ENCODE data around the gene COA3. TPM values are rescaled to one million over a fixed set of nuclear protein-coding genes. Genes with fewer than 3 reads are reported as not detected.
"Not testable (repeated sequence)": the region's sequence is repeated elsewhere in the genome, so short reads cannot be mapped to it uniquely, and the experiment has no call there.

The COA3 gene
- total RNA-seq, 1 donor from 2014 or later = 53.4 TPM

DNA sequence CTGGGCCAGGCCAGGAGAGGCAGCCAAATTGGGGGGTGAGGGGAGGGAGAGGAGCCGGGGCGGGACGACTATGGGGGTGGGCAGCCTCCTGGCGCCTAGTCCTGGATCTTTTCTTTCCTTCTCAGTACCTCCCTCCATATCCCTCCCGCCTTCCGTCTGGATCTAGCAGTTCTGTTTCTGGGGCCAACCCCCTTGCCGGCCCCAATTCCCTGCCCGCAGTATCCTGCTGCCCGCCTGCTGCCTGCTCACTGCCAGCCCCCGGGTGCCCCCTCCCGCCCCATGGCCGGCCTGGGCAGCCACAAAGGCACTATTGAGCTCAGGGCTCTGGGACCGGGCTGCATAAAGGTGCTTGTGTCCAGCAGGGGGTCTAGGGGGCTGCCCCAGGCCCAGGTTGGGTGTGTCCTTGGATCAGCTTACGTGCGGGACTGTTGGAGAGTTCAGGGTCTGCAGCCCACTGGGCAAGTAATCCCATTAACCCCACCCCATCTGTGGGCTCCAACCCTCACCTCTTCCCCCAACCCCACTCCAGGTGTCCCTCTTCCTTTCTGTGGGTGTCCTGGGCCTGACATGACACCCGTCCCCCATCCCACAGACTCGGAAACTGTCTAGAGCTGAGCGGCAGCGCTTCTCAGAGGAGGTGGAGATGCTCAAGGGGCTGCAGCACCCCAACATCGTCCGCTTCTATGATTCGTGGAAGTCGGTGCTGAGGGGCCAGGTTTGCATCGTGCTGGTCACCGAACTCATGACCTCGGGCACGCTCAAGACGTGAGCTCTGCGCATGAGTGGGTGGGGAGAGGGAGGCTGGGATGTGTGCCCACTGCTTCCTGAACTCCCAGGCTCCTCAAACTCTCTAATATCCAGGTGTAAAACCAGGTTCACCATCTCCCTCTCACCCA is 16.1 kb downstream of the COA3 start:
- no peak for DNase-seq (ENCODE audit: low read depth)

GRCh38 chr17:42781639-42782165 is 16.8 kb downstream of the COA3 start:
- DNase-seq (ENCODE audit: low read depth) = no peak

GRCh38 chr17:42780851-42781638 is 17.5 kb downstream of the COA3 start:
- no peak for DNase-seq (ENCODE audit: low read depth)

- no peak for DNase-seq (ENCODE audit: low read depth)
Measured at GRCh38 chr17:42779936-42780850, 18.3 kb downstream of the COA3 start, which contains the start of gene WNK4. WNK4 (plus strand) TSS chr17:42780610; CDS start chr17:42780699, 89 bp downstream.

GRCh38 chr17:42779304-42779935 is 19.1 kb downstream of the COA3 start:
- no peak for DNase-seq (ENCODE audit: low read depth)

DNA sequence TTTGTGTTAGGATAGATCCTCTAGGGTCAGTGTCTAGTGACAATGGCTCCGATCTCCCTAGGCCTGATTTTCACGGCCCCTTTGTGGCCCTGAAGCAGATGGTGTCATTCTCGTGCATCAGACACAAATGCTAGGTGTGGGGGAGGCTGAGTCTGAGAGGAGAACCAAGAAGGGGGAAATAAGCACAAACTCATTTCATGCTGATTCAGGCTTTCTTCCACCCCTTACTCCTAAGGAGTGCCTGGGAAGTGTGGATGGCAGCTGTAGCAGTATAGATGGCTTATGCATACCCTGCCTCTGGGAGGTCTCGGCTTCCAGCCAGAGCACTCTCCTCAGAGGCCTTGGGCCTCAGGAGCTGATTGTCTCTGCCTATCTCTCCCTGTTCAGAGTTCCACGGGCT is 19.9 kb downstream of the COA3 start:
- DNase-seq (ENCODE audit: low read depth) = no peak

DNA sequence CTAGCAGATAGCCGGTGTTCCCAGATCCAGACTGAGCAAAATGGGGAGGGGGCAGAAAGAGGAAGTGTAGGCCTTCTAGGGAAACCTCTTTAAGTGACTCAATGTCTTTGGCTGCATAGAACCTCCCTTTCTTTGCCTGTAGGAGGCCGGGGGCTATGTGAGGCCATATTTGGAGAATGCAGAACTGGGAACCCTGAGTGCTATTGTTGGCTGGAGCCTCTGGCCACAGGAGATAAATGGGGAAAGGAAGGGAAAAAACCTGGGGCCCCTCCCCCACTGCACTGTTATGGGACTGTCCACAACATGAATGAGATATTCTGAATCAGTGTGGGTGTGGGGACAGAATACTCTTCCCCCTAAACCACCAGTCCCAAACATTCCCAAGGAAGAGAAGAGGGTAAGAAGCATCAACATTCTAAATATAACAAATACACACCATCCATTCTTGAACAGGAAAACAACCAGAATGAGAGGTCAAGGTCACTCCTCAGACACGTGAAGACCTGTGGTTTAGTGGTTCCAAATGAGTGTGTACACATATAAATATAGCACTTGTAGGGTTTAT is 22.9 kb downstream of the COA3 start:
- DNase-seq (ENCODE audit: low read depth) = peak; percentile 77

- no peak for DNase-seq (ENCODE audit: low read depth)
Measured at GRCh38 chr17:42774066-42774745, 24.3 kb downstream of the COA3 start.

GRCh38 chr17:42773290-42774035 is 25.0 kb downstream of the COA3 start, which contains the start of gene VPS25:
VPS25 (plus strand) TSS chr17:42773449; CDS start chr17:42773476, 27 bp downstream.
- peak; percentile 89 for DNase-seq (ENCODE audit: low read depth)

DNA sequence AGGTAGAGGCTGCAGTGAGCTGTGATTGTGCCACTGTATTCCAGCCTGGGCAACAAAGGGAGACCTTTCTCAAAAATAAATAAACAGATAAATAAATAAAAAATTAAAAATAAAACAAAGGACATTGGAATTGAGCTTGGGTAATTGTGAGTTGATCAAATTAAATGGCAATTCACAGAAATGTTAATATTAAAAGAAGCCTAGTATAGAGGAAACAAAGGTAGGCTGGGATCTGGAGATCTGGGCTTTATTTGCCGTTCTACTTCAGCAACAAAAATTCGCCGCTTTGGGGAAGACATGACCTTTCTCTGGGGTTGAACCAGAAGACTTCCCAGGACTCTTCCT is 25.6 kb downstream of the COA3 start:
- DNase-seq (ENCODE audit: low read depth) = no peak

GRCh38 chr17:42769964-42770363 is 28.5 kb downstream of the COA3 start:
- not testable (repeated sequence) for DNase-seq (ENCODE audit: low read depth)

GRCh38 chr17:42768006-42768405 is 30.5 kb downstream of the COA3 start:
- not testable (repeated sequence) for DNase-seq (ENCODE audit: low read depth)

- DNase-seq (ENCODE audit: low read depth) = no peak
Measured at GRCh38 chr17:42767512-42767911, 31.0 kb downstream of the COA3 start.

DNA sequence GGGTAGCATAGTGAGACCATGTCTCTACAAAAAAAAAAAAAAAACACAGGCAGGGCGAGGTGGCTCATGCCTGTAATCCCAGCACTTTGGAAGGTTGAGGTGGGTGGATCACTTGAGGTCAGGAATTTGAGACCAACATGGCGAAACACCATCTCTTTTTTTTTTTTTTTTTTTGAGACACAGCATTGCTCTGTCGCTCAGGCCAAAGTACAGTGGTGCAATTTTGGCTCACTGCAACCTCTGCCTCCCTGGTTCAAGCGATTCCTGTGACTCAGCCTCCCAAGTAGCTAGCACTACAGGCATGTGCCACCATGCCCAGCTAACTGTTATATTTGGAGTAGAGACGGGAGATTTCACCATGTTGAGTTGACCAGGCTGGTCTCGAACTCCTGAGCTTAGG is 32.4 kb downstream of the COA3 start:
- no peak for DNase-seq (ENCODE audit: low read depth)

GRCh38 chr17:42761638-42762037 is 36.9 kb downstream of the COA3 start:
- DNase-seq (ENCODE audit: low read depth) = no peak

GRCh38 chr17:42760652-42761581 is 37.6 kb downstream of the COA3 start, which contains the start of gene RAMP2:
RAMP2 (plus strand) TSS chr17:42761227; CDS start chr17:42761262, 35 bp downstream.
- DNase-seq (ENCODE audit: low read depth) = no peak

DNA sequence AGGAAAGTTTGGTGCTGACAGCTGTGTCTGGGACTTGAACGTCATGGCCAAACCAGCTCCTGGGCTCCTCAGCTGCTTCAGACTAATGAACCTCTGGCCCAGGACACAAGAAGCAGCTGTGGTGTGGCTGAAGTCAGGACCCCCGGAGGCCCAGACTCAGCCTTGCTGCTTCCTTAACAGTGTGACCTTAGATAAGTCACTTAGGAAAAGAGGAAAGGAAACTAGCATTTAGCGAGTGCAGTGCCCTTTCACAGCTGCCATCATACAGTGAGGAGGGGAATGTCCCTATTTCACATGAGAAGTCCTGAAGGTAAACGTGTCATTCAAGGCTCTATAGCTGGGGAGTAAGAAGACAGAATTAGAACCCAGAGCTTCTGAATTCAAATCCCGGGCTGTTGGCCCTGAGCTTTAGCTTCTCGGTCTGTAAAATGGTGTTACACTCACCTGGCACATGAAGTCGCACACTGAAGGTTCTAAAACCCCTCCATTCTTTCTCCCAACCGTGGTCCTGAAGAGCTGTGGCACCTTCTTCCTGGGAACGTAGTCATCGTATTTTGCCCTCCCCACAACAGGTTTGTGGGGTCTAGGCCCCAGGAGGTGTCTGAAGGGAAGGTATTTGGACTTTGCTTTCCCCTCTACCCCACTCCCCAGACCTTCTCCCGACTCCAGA is 38.4 kb downstream of the COA3 start:
- DNase-seq (ENCODE audit: low read depth) = peak; percentile 47
